ENCODE measurements around the gene NSMF. TPM values are rescaled to one million over a fixed set of nuclear protein-coding genes. Genes with fewer than 3 reads are reported as not detected.

Gene NSMF
- total RNA-seq, 2 donors from 2014 or later: 58.9 to 66.0 TPM

DNA sequence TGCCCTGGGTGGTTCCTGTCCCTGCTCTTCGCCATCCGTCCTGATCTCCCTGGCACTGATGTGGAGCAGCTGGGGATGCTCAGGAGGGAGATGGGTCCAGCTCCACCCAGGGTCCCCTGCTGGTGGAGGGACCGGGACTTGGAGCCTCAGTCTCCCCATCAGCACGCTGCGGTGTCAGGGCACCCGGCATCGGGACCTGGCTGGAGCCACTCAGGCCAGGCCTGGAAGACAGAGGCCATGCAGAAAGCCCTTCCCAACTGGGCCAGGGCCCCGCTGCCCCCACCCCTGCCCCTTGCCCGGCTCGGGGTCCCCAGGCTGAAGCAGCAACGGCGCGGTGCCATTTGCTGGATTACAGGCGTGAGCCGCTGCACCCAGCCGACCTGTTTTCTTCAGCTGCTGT lies 40.3 kb upstream of the NSMF start:
- no peaks in the 10 kb centered on the region for H3K4me1 Mint-ChIP-seq
- Histone ChIP-seq H3K9ac (ENCODE audit: extremely low read depth, low read length, poor library complexity, severe bottlenecking) (no peak overlapping the region), H3K36me3 (ENCODE audit: control insufficient read depth, insufficient read depth, low read length) (no peaks in the 10 kb centered on the region), H3K27ac (ENCODE audit: low read depth, low read length) (peak overlapping the region; percentile 11), H3K27me3 (ENCODE audit: control insufficient read depth, insufficient read depth, low read length, poor library complexity, severe bottlenecking) (no peaks in the 10 kb centered on the region), H3K4me1 (ENCODE audit: control insufficient read depth, insufficient read depth, low read length) (no peaks in the 10 kb centered on the region), H3K4me3 (ENCODE audit: low read length) (no peak overlapping the region), H3K9me3 (ENCODE audit: control insufficient read depth, low read length) (no peaks in the 10 kb centered on the region)
- TF ChIP-seq, protein P1, sequence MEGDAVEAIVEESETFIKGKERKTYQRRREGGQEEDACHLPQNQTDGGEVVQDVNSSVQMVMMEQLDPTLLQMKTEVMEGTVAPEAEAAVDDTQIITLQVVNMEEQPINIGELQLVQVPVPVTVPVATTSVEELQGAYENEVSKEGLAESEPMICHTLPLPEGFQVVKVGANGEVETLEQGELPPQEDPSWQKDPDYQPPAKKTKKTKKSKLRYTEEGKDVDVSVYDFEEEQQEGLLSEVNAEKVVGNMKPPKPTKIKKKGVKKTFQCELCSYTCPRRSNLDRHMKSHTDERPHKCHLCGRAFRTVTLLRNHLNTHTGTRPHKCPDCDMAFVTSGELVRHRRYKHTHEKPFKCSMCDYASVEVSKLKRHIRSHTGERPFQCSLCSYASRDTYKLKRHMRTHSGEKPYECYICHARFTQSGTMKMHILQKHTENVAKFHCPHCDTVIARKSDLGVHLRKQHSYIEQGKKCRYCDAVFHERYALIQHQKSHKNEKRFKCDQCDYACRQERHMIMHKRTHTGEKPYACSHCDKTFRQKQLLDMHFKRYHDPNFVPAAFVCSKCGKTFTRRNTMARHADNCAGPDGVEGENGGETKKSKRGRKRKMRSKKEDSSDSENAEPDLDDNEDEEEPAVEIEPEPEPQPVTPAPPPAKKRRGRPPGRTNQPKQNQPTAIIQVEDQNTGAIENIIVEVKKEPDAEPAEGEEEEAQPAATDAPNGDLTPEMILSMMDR (conservative IDR thresholded peaks at IDR 0.05): no peak
- H3K4me3 Mint-ChIP-seq: no peak overlapping the region
- H3K9me3 Mint-ChIP-seq: peaks cover 16% of the 10 kb centered on the region
- 90 to 95% methylated on average over 15 to 16 of the region's 16 CpGs for WGBS, 2 experiments (ENCODE audit: insufficient coverage in 1 of 2, insufficient read length in 1 of 2)
- no peak overlapping the region for H3K27ac Mint-ChIP-seq
- no peaks in the 10 kb centered on the region for H3K36me3 Mint-ChIP-seq (ENCODE audit: low read depth)
- peaks cover 3% of the 10 kb centered on the region for H3K27me3 Mint-ChIP-seq (ENCODE audit: insufficient read depth)
- DNase-seq: no peak

DNA sequence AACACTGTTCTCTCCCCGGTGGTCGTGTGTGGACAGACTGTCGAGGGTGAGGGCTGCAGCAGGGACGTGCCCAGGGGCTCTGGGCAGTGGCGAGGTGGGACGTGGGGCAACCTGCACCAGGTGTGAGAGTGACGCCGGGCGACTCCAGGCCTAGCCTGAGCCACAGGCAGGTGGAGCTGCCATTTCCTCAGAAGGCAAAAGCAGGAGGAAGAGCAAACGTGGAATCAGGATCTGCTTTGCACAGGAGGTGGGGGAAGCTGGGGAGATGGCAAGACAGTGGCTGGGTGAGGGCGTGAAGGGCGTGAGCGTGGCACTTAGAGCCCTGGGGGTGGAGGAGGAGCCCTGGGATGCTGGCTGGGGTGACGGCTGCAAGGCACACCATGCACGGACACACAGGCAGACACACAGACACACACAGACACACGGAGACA lies 39.6 kb upstream of the NSMF start:
- H3K4me1 Mint-ChIP-seq: no peaks in the 10 kb centered on the region
- peaks cover 3% of the 10 kb centered on the region for H3K27me3 Mint-ChIP-seq (ENCODE audit: insufficient read depth)
- H3K36me3 Mint-ChIP-seq (ENCODE audit: low read depth): no peaks in the 10 kb centered on the region
- TF ChIP-seq, protein P1 (conservative IDR thresholded peaks at IDR 0.05): no peak
- no peak overlapping the region for H3K27ac Mint-ChIP-seq
- no peak for DNase-seq
- no peak overlapping the region for H3K9ac ChIP-seq (ENCODE audit: extremely low read depth, low read length, poor library complexity, severe bottlenecking)
- H3K9me3 Mint-ChIP-seq: peaks cover 16% of the 10 kb centered on the region
- H3K4me3 Mint-ChIP-seq: no peak overlapping the region
- no peak overlapping the region for H3K27ac ChIP-seq (ENCODE audit: low read depth, low read length)
- H3K9me3 ChIP-seq (ENCODE audit: control insufficient read depth, low read length): no peaks in the 10 kb centered on the region
- H3K36me3 ChIP-seq (ENCODE audit: control insufficient read depth, insufficient read depth, low read length): no peaks in the 10 kb centered on the region
- 89 to 98% methylated on average over 13 to 16 of the region's 16 CpGs for WGBS, 2 experiments (ENCODE audit: insufficient coverage in 1 of 2, insufficient read length in 1 of 2)
- no peak overlapping the region for H3K4me3 ChIP-seq (ENCODE audit: low read length)
- no peaks in the 10 kb centered on the region for H3K4me1 ChIP-seq (ENCODE audit: control insufficient read depth, insufficient read depth, low read length)
- H3K27me3 ChIP-seq (ENCODE audit: control insufficient read depth, insufficient read depth, low read length, poor library complexity, severe bottlenecking): no peaks in the 10 kb centered on the region

DNA sequence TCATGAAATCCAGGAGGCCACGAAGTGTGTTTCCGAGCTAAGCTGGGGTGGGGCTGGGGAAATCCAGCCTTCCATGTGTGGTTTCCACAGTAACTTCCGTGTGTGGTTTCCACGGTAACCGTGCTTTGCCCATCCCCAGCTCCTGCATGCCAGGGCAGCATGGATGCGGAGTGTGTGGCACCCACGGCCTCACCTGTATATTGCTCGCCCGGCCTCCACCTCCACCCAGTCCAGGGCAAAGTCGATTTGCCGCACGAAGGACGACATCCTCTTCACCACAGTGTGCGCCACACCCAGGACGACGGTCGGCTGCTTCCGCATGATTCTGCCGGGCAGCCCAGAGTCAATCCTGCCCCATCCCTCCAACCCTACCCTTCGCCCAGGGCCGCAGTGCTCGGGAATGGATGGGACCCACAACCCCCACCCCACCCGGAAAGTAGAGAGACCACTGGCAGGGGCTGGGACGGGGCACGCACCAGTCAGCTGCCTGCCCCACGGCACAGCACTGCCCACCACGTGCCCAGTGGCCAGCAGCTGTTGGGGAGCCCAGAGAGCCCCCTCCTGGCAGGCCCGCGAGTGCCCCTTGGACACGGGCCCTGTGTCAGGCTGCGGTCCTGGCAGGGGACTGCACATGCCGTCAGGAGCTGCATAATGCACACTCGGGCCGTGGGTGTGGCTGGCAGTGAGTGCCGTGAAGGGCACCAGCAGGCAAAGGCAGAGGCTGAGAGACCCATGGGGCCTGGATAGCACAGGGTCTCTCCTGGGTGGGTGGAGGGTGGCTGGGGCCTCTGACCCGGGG lies 39.0 kb upstream of the NSMF start:
- peaks cover 15% of the 10 kb centered on the region for H3K9me3 Mint-ChIP-seq
- Histone ChIP-seq H3K36me3 (ENCODE audit: control insufficient read depth, insufficient read depth, low read length) (no peaks in the 10 kb centered on the region), H3K4me3 (ENCODE audit: low read length) (no peak overlapping the region), H3K4me1 (ENCODE audit: control insufficient read depth, insufficient read depth, low read length) (no peaks in the 10 kb centered on the region), H3K27ac (ENCODE audit: low read depth, low read length) (no peak overlapping the region), H3K9me3 (ENCODE audit: control insufficient read depth, low read length) (no peaks in the 10 kb centered on the region), H3K27me3 (ENCODE audit: control insufficient read depth, insufficient read depth, low read length, poor library complexity, severe bottlenecking) (no peaks in the 10 kb centered on the region), H3K9ac (ENCODE audit: extremely low read depth, low read length, poor library complexity, severe bottlenecking) (no peak overlapping the region)
- no peaks in the 10 kb centered on the region for H3K36me3 Mint-ChIP-seq (ENCODE audit: low read depth)
- WGBS, 2 experiments (ENCODE audit: insufficient coverage in 1 of 2, insufficient read length in 1 of 2): 93% methylated on average over 20 to 36 of the region's 36 CpGs
- H3K4me3 Mint-ChIP-seq: no peak overlapping the region
- peaks cover 2% of the 10 kb centered on the region for H3K27me3 Mint-ChIP-seq (ENCODE audit: insufficient read depth)
- TF ChIP-seq, protein P1 (conservative IDR thresholded peaks at IDR 0.05): no peak
- peak; percentile 40 for DNase-seq
- H3K27ac Mint-ChIP-seq: no peak overlapping the region
- H3K4me1 Mint-ChIP-seq: no peaks in the 10 kb centered on the region
